GM19463 (cell line): ENCODE measurements around the gene FGF14.

ENCODE experiments used
- ATAC-seq: cut with Tn5 transposase; IDR thresholded peaks from one replicate; pipeline ENCODE4 v1.9.1; 2021; ENCODE audit warnings: mild to moderate bottlenecking, moderate library complexity; ENCODE audit not compliant: unreplicated experiment

Gene FGF14

GRCh38 chr13:101700598-101700997 lies 701.2 kb downstream of the FGF14 start:
- no peak for ATAC-seq

GRCh38 chr13:101698400-101698799 lies 703.4 kb downstream of the FGF14 start:
- no peak for ATAC-seq

- ATAC-seq: no peak
These were observed 704.1 kb downstream of the FGF14 start for GRCh38 chr13:101697745-101698144.

GRCh38 chr13:101695870-101696516 lies 705.9 kb downstream of the FGF14 start:
- ATAC-seq: no peak

- no peak for ATAC-seq
These were observed 710.4 kb downstream of the FGF14 start for GRCh38 chr13:101691341-101691860.

- no peak for ATAC-seq
These were observed 711.0 kb downstream of the FGF14 start for GRCh38 chr13:101690871-101691270.

GRCh38 chr13:101686003-101686402 lies 715.8 kb downstream of the FGF14 start:
- no peak for ATAC-seq

- ATAC-seq: no peak
These were observed 720.0 kb downstream of the FGF14 start for GRCh38 chr13:101681834-101682233.

- ATAC-seq: no peak
These were observed 728.3 kb downstream of the FGF14 start for GRCh38 chr13:101673360-101674105.

GRCh38 chr13:101661839-101662238 lies 740.0 kb downstream of the FGF14 start:
- ATAC-seq: no peak
